ENCODE measurements around the gene ATG13. TPM values are rescaled to one million over a fixed set of nuclear protein-coding genes. Genes with fewer than 3 reads are reported as not detected.

Gene ATG13
- total and polyA plus RNA-seq, 2 of the 8 experiments (the other 6 are each of a cell fraction or from before 2014, with no cell fraction given) = 65.0 to 77.4 TPM

DNA sequence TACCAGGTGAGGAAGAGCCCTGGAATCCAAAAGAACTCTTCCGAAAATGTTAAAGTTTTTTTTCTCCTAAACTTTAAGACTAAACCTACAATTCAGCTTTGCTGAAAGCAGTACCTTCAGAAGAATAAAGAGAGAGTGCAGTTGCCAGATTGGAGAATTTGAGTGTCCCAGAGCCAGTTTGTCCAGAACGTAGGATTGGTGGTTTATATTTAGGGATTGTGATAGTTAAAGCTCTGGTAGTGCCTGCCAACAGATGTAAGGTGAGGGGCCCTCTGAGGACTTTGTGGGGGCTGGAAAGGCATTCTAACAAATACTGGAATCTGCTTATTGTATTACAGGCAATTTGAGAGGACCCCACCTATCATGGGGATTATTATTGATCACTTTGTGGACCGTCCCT, 39.8 kb downstream of the ATG13 start (continued):
- TF ChIP-seq, protein P1, sequence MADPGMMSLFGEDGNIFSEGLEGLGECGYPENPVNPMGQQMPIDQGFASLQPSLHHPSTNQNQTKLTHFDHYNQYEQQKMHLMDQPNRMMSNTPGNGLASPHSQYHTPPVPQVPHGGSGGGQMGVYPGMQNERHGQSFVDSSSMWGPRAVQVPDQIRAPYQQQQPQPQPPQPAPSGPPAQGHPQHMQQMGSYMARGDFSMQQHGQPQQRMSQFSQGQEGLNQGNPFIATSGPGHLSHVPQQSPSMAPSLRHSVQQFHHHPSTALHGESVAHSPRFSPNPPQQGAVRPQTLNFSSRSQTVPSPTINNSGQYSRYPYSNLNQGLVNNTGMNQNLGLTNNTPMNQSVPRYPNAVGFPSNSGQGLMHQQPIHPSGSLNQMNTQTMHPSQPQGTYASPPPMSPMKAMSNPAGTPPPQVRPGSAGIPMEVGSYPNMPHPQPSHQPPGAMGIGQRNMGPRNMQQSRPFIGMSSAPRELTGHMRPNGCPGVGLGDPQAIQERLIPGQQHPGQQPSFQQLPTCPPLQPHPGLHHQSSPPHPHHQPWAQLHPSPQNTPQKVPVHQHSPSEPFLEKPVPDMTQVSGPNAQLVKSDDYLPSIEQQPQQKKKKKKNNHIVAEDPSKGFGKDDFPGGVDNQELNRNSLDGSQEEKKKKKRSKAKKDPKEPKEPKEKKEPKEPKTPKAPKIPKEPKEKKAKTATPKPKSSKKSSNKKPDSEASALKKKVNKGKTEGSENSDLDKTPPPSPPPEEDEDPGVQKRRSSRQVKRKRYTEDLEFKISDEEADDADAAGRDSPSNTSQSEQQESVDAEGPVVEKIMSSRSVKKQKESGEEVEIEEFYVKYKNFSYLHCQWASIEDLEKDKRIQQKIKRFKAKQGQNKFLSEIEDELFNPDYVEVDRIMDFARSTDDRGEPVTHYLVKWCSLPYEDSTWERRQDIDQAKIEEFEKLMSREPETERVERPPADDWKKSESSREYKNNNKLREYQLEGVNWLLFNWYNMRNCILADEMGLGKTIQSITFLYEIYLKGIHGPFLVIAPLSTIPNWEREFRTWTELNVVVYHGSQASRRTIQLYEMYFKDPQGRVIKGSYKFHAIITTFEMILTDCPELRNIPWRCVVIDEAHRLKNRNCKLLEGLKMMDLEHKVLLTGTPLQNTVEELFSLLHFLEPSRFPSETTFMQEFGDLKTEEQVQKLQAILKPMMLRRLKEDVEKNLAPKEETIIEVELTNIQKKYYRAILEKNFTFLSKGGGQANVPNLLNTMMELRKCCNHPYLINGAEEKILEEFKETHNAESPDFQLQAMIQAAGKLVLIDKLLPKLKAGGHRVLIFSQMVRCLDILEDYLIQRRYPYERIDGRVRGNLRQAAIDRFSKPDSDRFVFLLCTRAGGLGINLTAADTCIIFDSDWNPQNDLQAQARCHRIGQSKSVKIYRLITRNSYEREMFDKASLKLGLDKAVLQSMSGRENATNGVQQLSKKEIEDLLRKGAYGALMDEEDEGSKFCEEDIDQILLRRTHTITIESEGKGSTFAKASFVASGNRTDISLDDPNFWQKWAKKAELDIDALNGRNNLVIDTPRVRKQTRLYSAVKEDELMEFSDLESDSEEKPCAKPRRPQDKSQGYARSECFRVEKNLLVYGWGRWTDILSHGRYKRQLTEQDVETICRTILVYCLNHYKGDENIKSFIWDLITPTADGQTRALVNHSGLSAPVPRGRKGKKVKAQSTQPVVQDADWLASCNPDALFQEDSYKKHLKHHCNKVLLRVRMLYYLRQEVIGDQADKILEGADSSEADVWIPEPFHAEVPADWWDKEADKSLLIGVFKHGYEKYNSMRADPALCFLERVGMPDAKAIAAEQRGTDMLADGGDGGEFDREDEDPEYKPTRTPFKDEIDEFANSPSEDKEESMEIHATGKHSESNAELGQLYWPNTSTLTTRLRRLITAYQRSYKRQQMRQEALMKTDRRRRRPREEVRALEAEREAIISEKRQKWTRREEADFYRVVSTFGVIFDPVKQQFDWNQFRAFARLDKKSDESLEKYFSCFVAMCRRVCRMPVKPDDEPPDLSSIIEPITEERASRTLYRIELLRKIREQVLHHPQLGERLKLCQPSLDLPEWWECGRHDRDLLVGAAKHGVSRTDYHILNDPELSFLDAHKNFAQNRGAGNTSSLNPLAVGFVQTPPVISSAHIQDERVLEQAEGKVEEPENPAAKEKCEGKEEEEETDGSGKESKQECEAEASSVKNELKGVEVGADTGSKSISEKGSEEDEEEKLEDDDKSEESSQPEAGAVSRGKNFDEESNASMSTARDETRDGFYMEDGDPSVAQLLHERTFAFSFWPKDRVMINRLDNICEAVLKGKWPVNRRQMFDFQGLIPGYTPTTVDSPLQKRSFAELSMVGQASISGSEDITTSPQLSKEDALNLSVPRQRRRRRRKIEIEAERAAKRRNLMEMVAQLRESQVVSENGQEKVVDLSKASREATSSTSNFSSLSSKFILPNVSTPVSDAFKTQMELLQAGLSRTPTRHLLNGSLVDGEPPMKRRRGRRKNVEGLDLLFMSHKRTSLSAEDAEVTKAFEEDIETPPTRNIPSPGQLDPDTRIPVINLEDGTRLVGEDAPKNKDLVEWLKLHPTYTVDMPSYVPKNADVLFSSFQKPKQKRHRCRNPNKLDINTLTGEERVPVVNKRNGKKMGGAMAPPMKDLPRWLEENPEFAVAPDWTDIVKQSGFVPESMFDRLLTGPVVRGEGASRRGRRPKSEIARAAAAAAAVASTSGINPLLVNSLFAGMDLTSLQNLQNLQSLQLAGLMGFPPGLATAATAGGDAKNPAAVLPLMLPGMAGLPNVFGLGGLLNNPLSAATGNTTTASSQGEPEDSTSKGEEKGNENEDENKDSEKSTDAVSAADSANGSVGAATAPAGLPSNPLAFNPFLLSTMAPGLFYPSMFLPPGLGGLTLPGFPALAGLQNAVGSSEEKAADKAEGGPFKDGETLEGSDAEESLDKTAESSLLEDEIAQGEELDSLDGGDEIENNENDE (IDR thresholded peaks at IDR 0.05; ENCODE audit: insufficient replicate concordance, low read length) = no peak
- TF ChIP-seq, protein P2, sequence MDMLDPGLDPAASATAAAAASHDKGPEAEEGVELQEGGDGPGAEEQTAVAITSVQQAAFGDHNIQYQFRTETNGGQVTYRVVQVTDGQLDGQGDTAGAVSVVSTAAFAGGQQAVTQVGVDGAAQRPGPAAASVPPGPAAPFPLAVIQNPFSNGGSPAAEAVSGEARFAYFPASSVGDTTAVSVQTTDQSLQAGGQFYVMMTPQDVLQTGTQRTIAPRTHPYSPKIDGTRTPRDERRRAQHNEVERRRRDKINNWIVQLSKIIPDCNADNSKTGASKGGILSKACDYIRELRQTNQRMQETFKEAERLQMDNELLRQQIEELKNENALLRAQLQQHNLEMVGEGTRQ (IDR thresholded peaks at IDR 0.05; ENCODE audit: low read length) = no peak
- no peak for TF ChIP-seq SP1 (IDR thresholded peaks at IDR 0.05; ENCODE audit: low read depth, low read length)
- TF ChIP-seq SAP30 (IDR thresholded peaks at IDR 0.05; ENCODE audit: insufficient read depth, insufficient replicate concordance, low read length) = no peak
- TF ChIP-seq SP4 (IDR thresholded peaks at IDR 0.05; ENCODE audit: low read length) = no peak

All from H1 (cell line).